B cell (primary cell): Measurements from ENCODE around the gene MT3. TPM values are rescaled to one million over a fixed set of nuclear protein-coding genes. Genes with fewer than 3 reads are reported as not detected.
A peak's percentile ranks its signal among the peaks of the same experiment; 100 is the strongest.

Source experiments
- ATAC-seq: fragments of 200-7000 bp; cut with Tn5 transposase; one replicate; pipeline ENCODE4 v1.10.0; 2021; ENCODE audit warnings: low read depth, mild to moderate bottlenecking, moderate number of reproducible peaks, moderate library complexity
- CTCF ChIA-PET: fragments of 350-600 bp; sonication (Branson Sonifier 250); formaldehyde crosslinking; loops from one replicate; lab custom pipeline; 2021; ENCODE audit warnings: antibody characterized with exemption, inconsistent platforms; lab: Charles Lee
- POLR2A ChIA-PET: fragments of 350-600 bp; sonication (Branson Sonifier 250); formaldehyde crosslinking; loops from one replicate; lab custom pipeline; 2021; ENCODE audit warnings: antibody characterized with exemption; lab: Charles Lee
- DNase-seq: peaks from one replicate; pipeline ENCODE4 v3.0.0; 2013
- H2AFZ ChIP-seq: 2 replicates; pipeline ENCODE4 v1.6.1; 2012; ENCODE audit warnings: mild to moderate bottlenecking, low read depth, low read length; ENCODE audit not compliant: insufficient read depth, poor library complexity, severe bottlenecking
- H3K27ac ChIP-seq, 2 donors: 1 replicate in 1 of 2; 2 replicates in 1 of 2; pipeline ENCODE4 v1.5.1; 2012 to 2013; ENCODE audit warnings: low read length in 2 of 2, mild to moderate bottlenecking in 2 of 2, moderate library complexity in 1 of 2
- H3K27me3 ChIP-seq, 4 experiments: fragments of 200-600 bp in 1 of 4; sonication (generic) in 1 of 4; replicated peaks in 1 of 4; 1 replicate in 2 of 4; 2 replicates in 2 of 4; pipeline versions ENCODE4 v1.6.1 to v1.7.0; 2013 to 2016; ENCODE audit warnings: low read length in 3 of 4, mild to moderate bottlenecking in 2 of 4, mixed read lengths in 1 of 4, moderate library complexity in 1 of 4; ENCODE audit not compliant: insufficient read depth in 4 of 4, control insufficient read depth in 3 of 4; ENCODE audit errors: control extremely low read depth in 1 of 4
- H3K36me3 ChIP-seq, 2 experiments: replicated peaks in 1 of 2; 1 replicate in 1 of 2; 2 replicates in 1 of 2; pipeline versions ENCODE4 v1.6.1 to v1.7.1; 2013; ENCODE audit warnings: low read length in 1 of 2; ENCODE audit not compliant: insufficient read depth in 2 of 2, control insufficient read depth in 1 of 2; ENCODE audit errors: control extremely low read depth in 1 of 2, extremely low read depth in 1 of 2
- H3K4me1 ChIP-seq, 2 donors: fragments of 200-600 bp in 1 of 2; sonication (generic) in 1 of 2; 1 replicate in 1 of 2; 2 replicates in 1 of 2; pipeline versions ENCODE4 v1.5.1 to v1.6.1; 2013 to 2017; ENCODE audit warnings: low read length in 2 of 2; ENCODE audit not compliant: control insufficient read depth in 2 of 2, insufficient read depth in 2 of 2
- H3K4me2 ChIP-seq: replicated peaks from 2 replicates; pipeline ENCODE3; 2012; ENCODE audit warnings: mild to moderate bottlenecking, low read depth, low read length; ENCODE audit not compliant: poor library complexity, severe bottlenecking
- H3K4me3 ChIP-seq, 5 experiments: fragments of 200-600 bp in 1 of 5; sonication (generic) in 1 of 5; 1 replicate in 3 of 5; 2 replicates in 2 of 5; pipeline versions ENCODE4 v1.5.1 to v1.7.0; 2011 to 2016; ENCODE audit warnings: low read length in 4 of 5, mild to moderate bottlenecking in 4 of 5, low read depth in 2 of 5, control low read depth in 1 of 5, moderate library complexity in 1 of 5; ENCODE audit not compliant: insufficient read depth in 1 of 5; ENCODE audit errors: control extremely low read depth in 1 of 5, extremely low read depth in 1 of 5
- H3K79me2 ChIP-seq: fragments of 200-600 bp; sonication (generic); one replicate; pipeline ENCODE4 v1.6.0; 2016; ENCODE audit warnings: low read length; ENCODE audit not compliant: control insufficient read depth, insufficient read depth
- H3K9ac ChIP-seq: fragments of 200-600 bp; sonication (generic); 2 replicates; pipeline ENCODE4 v1.6.1; 2017; ENCODE audit warnings: mild to moderate bottlenecking, low read length, moderate library complexity
- H3K9me3 ChIP-seq, 3 donors: one replicate each; pipeline versions ENCODE4 v1.6.1 to v1.7.1; 2013; ENCODE audit warnings: low read length in 2 of 3; ENCODE audit not compliant: control insufficient read depth in 2 of 3, insufficient read depth in 1 of 3; ENCODE audit errors: control extremely low read depth in 1 of 3
- H4K20me1 ChIP-seq: 2 replicates; pipeline ENCODE4 v1.6.0; 2012; ENCODE audit warnings: mild to moderate bottlenecking, low read length; ENCODE audit not compliant: insufficient read depth, control insufficient read depth, poor library complexity, severe bottlenecking
- H3K27ac Mint-ChIP-seq: one replicate; pipeline ENCODE4 v1.8.0; 2021; ENCODE audit warnings: mixed read lengths
- H3K27me3 Mint-ChIP-seq: one replicate; pipeline ENCODE4 v1.8.0; 2021; ENCODE audit warnings: mixed read lengths
- H3K4me1 Mint-ChIP-seq: one replicate; pipeline ENCODE4 v1.8.0; 2021; ENCODE audit warnings: mixed read lengths
- H3K4me3 Mint-ChIP-seq: one replicate; pipeline ENCODE4 v1.8.0; 2021; ENCODE audit warnings: mixed read lengths
- H3K9me3 Mint-ChIP-seq: one replicate; pipeline ENCODE4 v1.8.0; 2022; ENCODE audit warnings: mixed read lengths; ENCODE audit not compliant: insufficient read depth
- EZH2 ChIP-seq: IDR thresholded peaks from 2 replicates; pipeline ENCODE4 v1.6.1; 2012; ENCODE audit warnings: borderline replicate concordance, low read depth, mild to moderate bottlenecking, moderate library complexity, low read length; ENCODE audit not compliant: insufficient read depth, poor library complexity, severe bottlenecking
- WGBS: methylation state at CpG from one replicate; pipeline ENCODE4 v1.1.5; 2013; ENCODE audit warnings: missing lambda C conversion rate; ENCODE audit not compliant: insufficient coverage; 5-methylcytosine and 5-hydroxymethylcytosine counted together
- intact Hi-C: fragments of 100-400 bp; cut with micrococcal nuclease; formaldehyde crosslinking; loops from one replicate; pipeline ENCODE4 v1.10.0; 2022
- polyA plus RNA-seq: library from polyadenylated mRNA; depleted of rRNA; stranded (reverse); fragments of >200 nt; gene quantifications from 2 replicates; pipeline ENCODE4 v1.2.3, GENCODE V29; 2012
- total RNA-seq, 2 donors: library from RNA; stranded (reverse); fragments of 120-200 nt in 1 of 2; gene quantifications; 1 replicate in 1 of 2; 2 replicates in 1 of 2; pipeline versions ENCODE4 v1.2.3 to v1.2.4, GENCODE V29; 2013 to 2022
- TF ChIP-seq, protein P1 (sequence below): fragments of 200-600 bp; IDR thresholded peaks from one replicate; pipeline ENCODE4 v1.8.0; 2022; ENCODE audit warnings: antibody characterized with exemption, mild to moderate bottlenecking

Gene MT3
- total and polyA plus RNA-seq, 2 donors (not counting 1 experiment from before 2014, with no cell fraction given) = not detected

GRCh38 chr16:56632848-56633365, 43.6 kb downstream of the MT3 start:
- Histone ChIP-seq H4K20me1 (no peaks in the 10 kb centered on the region), H3K4me2 (peak overlapping the region; percentile 67), H3K9ac (no peak overlapping the region), H3K9me3 (peaks cover 0 to 4% (median 0%) of the 10 kb centered on the region in 3 donors), H3K27ac (no peak overlapping the region), H2AFZ (no peak overlapping the region), H3K79me2 (no peaks in the 10 kb centered on the region), H3K4me1 (peaks cover 36 to 40% of the 10 kb centered on the region in 2 donors), H3K27me3 (peaks cover 0 to 66% (median 34%) of the 10 kb centered on the region in 4 experiments), H3K36me3 (no peaks in the 10 kb centered on the region), H3K4me3 (peak overlapping the region in 1 of 5 experiments; percentile 52)
- peaks cover 64% of the 10 kb centered on the region for H3K27me3 Mint-ChIP-seq
- ChIA-PET CTCF (no interaction called here), POLR2A (no interaction called here)
- no peak overlapping the region for H3K27ac Mint-ChIP-seq
- DNase-seq = no peak
- H3K4me3 Mint-ChIP-seq = peak overlapping the region; percentile 80
- peaks cover 36% of the 10 kb centered on the region for H3K4me1 Mint-ChIP-seq
- no peak for ATAC-seq
- intact Hi-C loops = loop anchor here (10.0 kb wide), 1 partner anchor 52 kb away; the partner anchor contains the start of gene MT1X
- 0% methylated on average over 2 of the region's 6 CpGs for WGBS
- no peaks in the 10 kb centered on the region for H3K9me3 Mint-ChIP-seq
- TF ChIP-seq, protein P1, sequence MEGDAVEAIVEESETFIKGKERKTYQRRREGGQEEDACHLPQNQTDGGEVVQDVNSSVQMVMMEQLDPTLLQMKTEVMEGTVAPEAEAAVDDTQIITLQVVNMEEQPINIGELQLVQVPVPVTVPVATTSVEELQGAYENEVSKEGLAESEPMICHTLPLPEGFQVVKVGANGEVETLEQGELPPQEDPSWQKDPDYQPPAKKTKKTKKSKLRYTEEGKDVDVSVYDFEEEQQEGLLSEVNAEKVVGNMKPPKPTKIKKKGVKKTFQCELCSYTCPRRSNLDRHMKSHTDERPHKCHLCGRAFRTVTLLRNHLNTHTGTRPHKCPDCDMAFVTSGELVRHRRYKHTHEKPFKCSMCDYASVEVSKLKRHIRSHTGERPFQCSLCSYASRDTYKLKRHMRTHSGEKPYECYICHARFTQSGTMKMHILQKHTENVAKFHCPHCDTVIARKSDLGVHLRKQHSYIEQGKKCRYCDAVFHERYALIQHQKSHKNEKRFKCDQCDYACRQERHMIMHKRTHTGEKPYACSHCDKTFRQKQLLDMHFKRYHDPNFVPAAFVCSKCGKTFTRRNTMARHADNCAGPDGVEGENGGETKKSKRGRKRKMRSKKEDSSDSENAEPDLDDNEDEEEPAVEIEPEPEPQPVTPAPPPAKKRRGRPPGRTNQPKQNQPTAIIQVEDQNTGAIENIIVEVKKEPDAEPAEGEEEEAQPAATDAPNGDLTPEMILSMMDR = no peak
- TF ChIP-seq EZH2 = no peak

DNA sequence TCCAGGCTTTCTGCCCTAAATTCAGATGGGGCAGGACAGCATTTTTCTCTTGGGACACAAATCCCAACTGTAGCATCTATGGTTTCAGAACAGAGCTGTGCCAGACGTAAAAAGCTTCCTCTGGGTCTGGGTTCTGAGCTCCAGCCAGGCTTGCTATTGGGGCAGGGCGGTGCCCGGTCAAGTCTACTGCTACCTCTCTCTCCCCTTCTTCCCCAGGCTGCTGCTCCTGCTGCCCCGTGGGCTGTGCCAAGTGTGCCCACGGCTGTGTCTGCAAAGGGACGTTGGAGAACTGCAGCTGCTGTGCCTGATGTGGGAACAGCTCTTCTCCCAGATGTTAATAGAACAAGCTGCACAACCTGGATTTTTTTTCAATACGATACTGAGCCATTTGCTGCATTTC, 44.2 kb downstream of the MT3 start:
- no peak overlapping the region for H3K9ac ChIP-seq

More for the DNA sequence above, 44.2 kb downstream of the MT3 start:
- Histone ChIP-seq H3K79me2 (no peaks in the 10 kb centered on the region), H2AFZ (no peak overlapping the region), H3K27ac (no peak overlapping the region), H3K27me3 (peaks cover 0 to 72% (median 37%) of the 10 kb centered on the region in 4 experiments), H3K4me1 (peaks cover 39 to 46% of the 10 kb centered on the region in 2 donors), H3K4me2 (no peak overlapping the region), H3K9me3 (peaks cover 0 to 4% (median 0%) of the 10 kb centered on the region in 3 donors), H3K36me3 (no peaks in the 10 kb centered on the region), H4K20me1 (no peaks in the 10 kb centered on the region), H3K4me3 (no peak overlapping the region)
- ChIA-PET CTCF (no interaction called here), POLR2A (no interaction called here)
- Mint-ChIP-seq H3K27me3 (peaks cover 67% of the 10 kb centered on the region), H3K27ac (no peak overlapping the region), H3K4me1 (peaks cover 38% of the 10 kb centered on the region), H3K4me3 (no peak overlapping the region), H3K9me3 (no peaks in the 10 kb centered on the region)
- TF ChIP-seq, protein P1 = no peak
- TF ChIP-seq EZH2 = no peak
- DNase-seq (no peak), ATAC-seq (no peak)
- intact Hi-C loops = loop anchor here (10.0 kb wide), 1 partner anchor 51 kb away; the partner anchor contains the start of gene MT1X
- 47% methylated on average over 6 of the region's 7 CpGs for whole genome bisulfite sequencing
